ENCODE measurements around the gene FAM210A.

The FAM210A gene

DNA sequence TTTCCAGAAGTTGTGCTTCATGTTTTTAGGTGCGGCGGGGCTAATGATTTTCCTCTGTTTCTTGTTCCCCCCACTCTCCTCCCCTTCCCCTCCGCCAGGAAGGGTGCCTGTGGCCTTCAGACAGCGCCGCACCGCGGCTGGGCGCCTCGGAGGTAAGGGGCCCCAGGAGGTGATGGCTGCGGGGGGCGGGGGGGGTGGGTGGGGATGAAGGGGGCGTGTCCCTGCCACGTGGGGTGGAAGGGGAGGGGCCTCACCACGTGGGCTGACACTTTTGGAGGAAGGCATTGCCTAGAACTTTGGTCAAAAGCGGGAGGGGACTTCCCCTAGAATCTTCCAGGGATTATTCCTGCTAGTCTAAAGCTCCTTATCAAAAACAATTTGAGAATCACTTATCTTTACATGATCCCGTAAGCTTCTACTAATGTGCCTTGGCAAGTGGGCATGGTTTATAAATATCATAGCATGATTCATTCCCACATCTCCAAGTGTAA lies 83.1 kb downstream of the FAM210A start:
- DNase-seq, result no peak

GRCh38 chr18:13642440-13642827 lies 83.9 kb downstream of the FAM210A start:
- no peak for DNase-seq

DNA sequence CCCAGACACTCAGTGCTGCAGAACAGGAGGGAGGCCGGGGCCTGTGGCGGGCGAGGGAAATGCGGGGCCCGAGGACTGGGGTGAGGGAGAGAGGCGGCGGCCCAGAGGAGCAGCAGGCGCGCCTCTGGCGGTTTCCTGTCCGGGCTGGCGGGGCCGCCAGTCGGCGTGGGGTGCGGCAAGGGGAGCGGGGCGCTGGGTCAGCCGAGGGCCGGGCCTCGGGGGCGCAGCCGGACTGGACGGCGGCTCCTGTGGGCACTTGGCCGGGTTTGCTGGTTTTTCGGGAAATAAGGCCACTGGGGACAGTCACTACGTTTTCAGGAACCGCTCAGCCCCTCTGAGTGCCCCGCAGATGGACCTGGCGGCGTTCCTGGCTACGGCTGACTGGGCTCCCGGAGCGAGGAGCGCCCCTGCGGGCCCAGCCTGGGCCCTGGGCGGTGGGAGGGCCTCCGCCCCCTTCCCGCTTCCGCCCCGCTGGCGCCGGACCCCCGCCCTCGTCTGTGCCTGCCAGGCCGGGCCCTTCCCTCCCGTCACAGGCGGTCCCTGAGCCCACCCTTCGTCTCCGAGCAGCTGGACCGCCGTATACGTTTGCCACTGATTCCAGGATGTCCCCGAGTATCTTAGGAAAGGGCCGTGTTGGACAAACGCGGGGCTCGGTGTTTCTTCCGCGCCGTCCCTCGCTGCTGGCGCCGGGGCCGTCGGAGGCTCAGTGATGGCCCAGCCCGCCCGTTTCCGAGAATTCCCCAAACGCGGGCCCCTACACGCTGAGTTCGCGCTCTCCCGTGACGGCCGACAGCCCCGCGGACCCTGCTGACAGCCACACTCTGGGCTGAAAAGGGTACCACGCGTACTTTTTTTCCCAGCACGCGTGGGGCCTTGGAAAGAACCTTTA lies 84.6 kb downstream of the FAM210A start:
- no peak for DNase-seq

- no peak for DNase-seq
Measured at GRCh38 chr18:13640266-13640860, 86.0 kb downstream of the FAM210A start.

- no peak for DNase-seq
Measured at GRCh38 chr18:13638719-13639595, 87.4 kb downstream of the FAM210A start.

DNA sequence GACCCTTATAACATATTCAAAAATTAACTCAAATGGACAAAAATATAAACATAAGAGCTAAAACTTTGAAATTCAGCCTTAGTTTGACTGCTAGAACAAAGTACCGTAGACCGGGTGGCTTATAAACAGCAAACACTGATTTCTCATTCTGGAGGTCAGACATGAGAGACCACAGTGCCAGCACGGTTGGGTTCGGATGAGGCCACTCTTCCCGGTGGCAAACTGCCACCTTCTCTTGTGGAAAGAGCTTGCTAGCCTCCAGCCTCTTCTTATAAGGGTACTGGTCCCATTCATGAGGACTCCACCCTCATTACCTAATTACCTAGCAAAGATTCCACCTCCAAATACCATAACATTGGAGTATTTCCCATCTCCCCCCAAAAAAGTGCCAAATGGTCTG lies 91.3 kb downstream of the FAM210A start:
- no peak for DNase-seq

GRCh38 chr18:13633700-13634099 lies 92.7 kb downstream of the FAM210A start:
- DNase-seq, result no peak

DNA sequence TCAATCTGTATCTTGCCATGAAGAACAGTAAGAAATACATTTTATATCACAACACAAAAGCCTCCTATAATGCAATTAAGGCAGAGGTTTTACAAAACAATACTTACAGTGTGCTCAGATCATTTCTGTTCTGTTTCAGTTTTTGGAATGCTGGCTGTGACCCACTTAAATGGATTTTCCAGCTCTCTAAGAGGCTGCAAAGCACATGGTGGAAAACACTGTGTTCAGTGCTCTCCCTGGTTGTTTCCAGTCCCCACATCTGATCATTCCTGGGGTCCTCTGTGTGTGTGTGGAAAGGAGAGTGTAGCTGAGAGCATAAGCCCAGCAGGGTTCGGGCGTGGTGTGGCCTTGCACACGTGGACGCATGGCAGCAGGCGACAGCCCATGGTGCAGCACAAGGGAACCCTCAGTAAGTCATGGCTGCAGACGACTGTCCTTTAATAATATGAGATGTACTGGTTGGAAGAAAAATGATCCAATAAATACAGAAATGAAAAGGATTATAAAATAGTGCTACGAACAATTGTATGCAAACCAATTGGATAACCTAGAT lies 95.6 kb downstream of the FAM210A start:
- DNase-seq, result no peak

DNA sequence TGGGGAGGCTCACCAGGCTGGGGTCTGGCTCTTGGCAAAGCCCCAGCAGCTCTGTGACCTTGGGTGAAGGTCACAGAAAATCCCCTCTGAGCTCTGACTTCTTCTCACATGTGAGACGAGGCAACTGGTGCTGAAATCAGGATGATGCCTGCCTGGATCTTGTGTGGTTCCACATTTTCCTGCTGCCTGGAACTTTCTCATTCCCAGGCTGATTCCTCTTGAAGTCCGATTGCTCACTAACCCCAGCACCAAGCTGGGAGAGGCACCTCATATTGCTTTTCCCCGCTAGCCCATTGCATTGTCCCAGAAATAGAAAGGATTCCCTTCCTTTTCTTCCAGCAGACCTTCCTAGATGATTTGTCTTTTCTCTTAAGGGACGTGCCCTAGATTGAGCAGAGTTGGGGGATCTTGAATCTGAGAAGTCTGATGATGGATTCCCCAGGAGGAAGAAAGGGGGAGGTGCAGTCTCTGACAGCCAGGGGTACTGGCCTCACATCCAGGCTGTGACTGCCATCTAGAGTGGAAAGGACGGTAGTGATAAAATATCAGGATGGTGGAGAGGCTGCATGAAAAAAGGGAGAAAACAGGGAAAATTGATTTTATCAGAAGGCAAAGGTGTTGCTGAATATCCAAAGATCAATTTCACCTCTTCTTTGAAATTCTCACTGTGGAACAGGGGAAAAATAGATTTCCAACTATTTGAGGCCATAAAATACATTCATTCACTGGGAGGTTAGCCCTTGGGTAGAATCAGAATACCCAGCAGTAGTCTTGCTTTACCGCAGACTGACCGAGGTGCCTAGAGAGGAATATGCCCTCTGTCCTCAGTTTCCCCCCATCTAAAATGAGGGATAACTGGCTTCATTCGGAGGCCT lies 96.3 kb downstream of the FAM210A start:
- peak; percentile 61 for DNase-seq

GRCh38 chr18:13628211-13628610 lies 98.1 kb downstream of the FAM210A start:
- DNase-seq, result no peak

DNA sequence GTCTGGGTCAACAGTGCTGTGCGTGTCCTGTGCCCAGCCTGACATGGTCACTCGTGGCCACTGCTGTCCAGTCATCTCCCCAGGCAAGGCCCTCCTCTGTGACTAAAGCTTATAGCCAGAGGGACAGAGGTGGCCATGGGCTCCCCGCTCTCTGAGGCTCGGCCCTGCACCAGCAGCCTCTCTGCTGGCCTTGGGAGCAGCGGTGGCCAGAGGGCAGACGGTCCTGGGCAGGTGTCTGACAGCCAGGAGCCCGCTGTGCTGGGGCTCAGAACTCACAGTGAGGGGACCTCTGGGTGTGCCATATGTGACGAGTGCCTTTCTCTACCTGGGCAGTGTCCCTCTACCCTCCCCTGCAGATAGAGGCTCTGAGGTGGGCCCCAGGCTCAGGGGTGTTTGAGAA lies 98.7 kb downstream of the FAM210A start:
- DNase-seq, result no peak

DNA sequence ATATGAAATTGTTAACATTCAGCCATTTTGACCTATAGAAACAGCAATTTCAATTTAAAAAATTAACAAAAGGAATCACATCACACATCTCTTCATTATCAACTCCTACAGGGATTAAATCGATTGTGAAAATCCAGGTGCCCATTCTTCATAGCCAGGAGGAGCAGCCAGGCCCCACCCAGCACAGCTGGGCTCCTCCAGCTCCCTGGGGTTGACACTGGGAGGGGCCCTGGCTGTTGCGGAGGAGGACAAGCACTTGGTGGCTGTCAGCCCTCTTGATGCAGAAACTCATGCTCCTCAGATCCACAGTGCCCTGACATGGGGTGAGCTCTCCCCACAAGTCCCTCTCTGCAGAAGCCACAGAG lies 99.8 kb downstream of the FAM210A start:
- no peak for DNase-seq

GRCh38 chr18:13625843-13626543 lies 100.4 kb downstream of the FAM210A start:
- no peak for DNase-seq

DNA sequence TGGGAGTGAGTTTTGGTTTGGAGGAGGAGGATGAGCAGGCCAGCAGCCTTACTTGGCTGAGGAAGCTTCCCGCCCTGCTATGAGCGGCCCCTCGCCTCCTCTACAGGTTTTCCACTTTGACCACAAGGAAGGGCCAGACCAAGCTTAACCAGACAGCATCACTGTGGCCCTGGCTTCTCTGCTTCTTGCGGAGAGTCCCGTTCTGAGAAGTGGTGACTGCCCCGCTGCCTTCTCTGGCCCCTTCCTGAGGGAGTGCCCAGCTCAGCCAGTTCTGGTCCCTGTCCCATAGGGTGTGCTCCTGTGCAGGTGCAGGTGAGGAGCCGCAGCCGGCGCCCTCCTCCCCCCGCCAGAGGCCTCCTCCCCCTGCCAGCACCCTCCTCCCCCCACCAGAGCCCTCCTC lies 101.0 kb downstream of the FAM210A start:
- DNase-seq, result no peak

DNA sequence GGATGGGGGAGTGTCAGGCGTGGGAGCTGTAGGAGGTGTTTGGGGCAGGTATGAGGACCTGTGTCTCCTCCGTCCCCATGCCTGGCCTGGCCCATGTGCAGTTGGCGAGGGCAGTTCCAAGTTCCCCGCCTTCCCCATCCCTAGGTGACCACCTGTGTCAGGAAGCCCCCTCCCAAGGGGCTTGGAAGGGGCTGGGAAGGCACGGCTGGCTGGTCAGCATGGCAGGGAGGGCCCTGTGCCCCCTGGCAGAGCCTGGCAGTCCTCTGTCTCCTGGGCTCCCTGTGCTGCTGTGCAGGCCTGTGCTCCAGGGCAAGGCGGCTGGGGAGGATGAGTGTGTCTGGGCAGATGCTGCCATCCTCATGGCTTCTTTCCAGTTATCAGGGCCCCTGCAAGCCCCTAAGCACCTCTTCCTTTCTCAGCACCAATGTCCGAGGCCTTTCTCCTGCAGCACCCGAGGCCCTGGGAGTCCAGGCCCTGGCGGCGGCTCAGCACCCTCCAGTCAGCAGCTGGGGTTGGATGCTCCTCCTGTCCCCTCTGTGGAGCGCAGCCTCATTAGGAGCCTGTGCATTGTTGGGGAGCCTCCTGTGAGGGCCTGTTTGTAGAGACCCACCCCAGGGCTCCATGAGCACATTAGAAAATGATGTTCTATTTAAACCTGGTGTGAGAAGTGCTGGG lies 101.7 kb downstream of the FAM210A start:
- no peak for DNase-seq

- no peak for DNase-seq
Measured at GRCh38 chr18:13623871-13624270, 102.5 kb downstream of the FAM210A start.

DNA sequence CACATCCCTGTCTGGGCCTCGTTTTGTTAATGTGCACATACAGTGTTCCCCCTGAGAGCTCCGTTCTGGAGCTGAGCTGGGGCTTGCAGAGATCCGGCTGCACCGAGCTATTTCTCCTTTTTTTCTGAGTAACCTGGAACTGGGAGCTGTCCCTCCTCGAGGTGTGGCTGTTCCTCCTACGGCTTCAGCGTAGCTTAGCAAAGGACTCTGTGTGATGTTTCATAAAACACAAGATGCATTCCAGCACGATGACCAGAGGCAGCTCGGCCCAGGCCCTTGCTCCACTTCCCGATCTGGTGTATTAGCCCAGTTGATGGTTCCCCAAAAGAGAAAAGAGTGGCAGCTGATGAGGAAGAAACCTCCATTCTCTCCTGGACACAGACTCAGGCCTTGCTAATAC lies 103.0 kb downstream of the FAM210A start:
- no peak for DNase-seq

DNA sequence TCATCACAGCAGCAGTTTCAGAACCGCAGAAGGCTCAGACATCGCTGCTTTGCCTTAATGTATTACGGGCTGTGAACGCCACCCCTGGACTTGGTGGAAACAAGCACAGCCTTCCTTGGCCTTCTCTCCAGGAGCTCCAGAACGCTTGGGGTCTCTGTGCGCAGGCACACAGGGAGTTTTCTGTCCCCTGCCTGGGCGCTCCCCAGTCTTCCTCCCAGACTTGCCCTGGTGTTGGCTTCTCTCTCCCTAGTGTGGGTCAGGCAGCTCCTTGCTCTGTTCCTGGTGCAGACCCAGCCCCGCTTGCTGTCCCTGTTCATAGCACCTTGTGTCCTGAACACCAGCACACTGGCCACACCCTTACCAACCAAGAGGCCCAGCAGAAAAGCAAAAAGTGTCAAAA lies 103.6 kb downstream of the FAM210A start:
- no peak for DNase-seq

GRCh38 chr18:13621886-13622619 lies 104.3 kb downstream of the FAM210A start:
- DNase-seq, result no peak

GRCh38 chr18:13621446-13621849 lies 104.9 kb downstream of the FAM210A start:
- DNase-seq, result no peak
